GM21717 (cell line): ENCODE data around the gene ANO5.

Experiments used
- ATAC-seq: cut with Tn5 transposase; IDR thresholded peaks from one replicate; pipeline ENCODE4 v1.9.1; 2021; ENCODE audit warnings: mild to moderate bottlenecking, moderate library complexity; ENCODE audit not compliant: unreplicated experiment

The ANO5 gene

GRCh38 chr11:22192642-22193347, at the start of gene ANO5:
TSS of gene ANO5 (plus strand) at chr11:22193085. CDS start at chr11:22193493, 408 bp downstream.
- ATAC-seq = peak; percentile 49

DNA sequence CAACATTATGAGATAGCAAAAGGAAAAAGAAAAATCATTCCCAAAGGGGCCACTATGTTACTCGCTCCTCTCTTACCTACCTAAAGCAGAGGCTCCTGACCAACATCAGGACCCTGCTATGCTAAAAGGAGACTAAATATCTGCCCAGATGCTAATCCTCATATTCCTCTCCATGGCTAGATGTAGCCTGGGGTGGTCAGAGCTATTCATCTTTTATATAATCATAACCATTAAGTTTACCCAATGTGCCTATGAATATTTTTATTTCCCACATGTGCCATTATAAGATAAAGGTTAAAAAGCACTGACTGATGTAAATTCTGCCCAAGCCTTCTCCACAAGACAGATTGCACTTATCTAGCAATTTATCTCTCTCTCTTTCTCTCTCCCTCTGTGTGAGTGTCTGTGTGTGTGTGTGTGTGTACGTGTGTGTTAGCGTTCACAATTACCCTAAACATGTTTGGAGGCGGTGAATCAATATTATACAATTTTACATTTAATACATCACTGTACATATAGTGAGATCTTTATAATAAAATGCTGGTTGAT, 41.2 kb upstream of the ANO5 start:
- ATAC-seq = no peak

- no peak for ATAC-seq
Observed at GRCh38 chr11:22157531-22157930, 35.4 kb upstream of the ANO5 start.

DNA sequence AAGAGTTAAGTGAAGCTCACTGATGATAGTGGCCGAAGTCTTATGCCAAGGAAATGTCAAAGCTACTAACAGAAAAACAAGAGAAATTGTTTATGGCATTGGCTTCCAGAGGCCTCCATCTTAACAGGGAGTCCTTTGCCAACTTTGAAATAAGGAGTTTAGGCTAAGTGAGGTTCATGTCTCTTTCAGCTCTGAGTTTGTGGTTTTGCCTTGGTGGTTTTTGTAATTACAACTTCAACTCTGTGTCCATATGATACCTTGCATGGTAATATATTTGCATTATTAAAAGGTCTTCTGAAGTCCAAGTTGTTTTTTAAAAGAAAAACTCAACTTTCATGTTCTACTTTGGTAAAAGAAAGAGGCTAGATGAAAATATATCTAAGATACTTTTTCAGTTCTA, 31.4 kb upstream of the ANO5 start:
- no peak for ATAC-seq

GRCh38 chr11:22162756-22163155, 30.1 kb upstream of the ANO5 start:
- ATAC-seq = peak; percentile 6

GRCh38 chr11:22163394-22163797, 29.5 kb upstream of the ANO5 start:
- peak; percentile 88 for ATAC-seq

DNA sequence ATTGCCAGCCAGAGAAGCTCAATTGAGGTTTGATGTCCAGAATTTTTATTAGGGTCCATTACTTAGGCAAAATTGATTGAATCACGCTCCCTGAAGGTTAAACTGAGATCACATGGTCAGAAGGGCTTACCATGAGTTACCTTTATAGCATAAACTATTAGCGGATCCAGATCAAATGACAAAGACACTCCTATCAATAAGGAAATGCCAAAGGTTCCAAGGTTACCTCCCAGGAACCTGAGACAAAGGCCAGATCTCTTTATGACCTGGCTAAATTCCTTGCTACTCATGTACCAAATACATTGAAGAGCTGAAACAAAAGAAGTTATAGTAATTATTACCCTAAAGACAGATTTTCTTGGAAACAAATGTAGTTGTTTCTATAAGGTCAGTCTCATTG, 27.8 kb upstream of the ANO5 start:
- no peak for ATAC-seq

DNA sequence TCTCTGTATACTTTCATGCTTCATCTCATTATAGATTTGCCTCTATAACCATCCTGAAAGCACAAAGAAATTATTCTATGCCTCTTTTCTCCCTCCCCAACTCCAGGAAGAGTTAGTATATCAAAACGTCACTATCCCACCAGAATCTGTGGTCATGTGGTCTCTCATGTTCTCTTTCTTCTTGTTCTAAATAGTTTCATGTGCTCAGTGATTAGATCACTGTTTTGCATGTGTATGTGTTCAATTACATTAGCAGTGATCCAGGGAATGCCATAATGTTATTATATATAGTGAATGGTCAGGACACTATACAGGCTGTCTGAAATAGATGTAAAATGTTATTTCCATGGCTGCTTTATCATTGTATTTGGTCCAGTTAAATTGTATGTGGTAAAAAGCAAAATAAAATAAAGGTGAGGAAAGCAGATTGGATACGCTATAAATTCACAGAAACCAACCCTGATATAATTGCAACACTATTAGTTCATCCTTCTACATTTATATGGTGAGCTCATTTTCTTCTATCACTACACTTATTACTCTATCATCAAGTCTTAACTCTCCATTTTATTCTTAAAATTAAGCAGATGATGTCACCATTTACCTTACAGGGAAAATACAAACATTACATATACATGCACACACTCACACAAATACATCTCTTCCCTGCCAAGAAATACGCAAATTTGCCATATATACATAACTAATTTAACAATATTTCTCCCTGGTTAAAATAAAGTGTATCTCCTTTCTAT, 26.9 kb upstream of the ANO5 start:
- no peak for ATAC-seq

GRCh38 chr11:22169833-22170232, 23.1 kb upstream of the ANO5 start:
- no peak for ATAC-seq

- no peak for ATAC-seq
Observed at GRCh38 chr11:22173532-22173931, 19.4 kb upstream of the ANO5 start.

- ATAC-seq = no peak
Observed at GRCh38 chr11:22177186-22177585, 15.7 kb upstream of the ANO5 start.

GRCh38 chr11:22179626-22180025, 13.3 kb upstream of the ANO5 start:
- no peak for ATAC-seq

DNA sequence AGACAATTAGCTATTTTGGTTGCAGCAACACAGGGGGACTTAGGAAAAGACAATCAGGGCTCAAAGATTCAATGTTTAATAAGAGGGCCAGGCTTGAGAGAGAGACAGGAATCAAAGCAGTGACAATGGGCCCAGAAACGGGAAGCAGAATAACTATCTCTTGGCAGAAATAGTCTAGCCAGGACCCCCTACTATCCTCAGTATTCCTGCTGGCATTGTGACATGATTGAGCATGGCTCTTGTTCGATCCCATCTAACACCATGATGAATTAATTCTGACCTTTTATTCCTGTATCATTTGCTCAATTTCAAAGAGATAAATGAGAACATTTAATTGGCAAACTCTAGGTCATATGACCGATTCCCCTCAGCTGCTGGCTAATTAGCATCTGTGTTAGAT, 12.8 kb upstream of the ANO5 start:
- ATAC-seq = no peak

DNA sequence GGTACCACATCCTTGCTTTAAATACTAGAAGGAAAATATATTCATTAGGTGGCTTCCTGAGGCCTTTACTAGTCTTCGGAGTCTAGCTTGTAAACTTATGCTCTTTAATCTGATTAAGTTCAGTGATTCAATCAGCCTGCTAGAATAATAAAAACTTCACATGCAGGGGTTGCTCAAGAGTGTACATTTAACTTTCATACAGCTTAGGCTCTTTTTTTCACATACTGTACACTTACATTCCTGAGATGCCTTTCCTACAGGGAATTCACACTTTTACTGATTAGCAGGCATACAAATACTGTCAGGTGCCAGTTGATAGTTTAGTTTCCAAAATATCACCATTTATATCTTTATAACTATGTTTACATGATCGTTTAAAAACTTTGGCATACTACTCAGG, 3.2 kb upstream of the ANO5 start:
- ATAC-seq = no peak

- ATAC-seq = peak; percentile 40
Observed at GRCh38 chr11:22190827-22191463, 1.9 kb upstream of the ANO5 start.

- peak; percentile 10 for ATAC-seq
Observed at GRCh38 chr11:22192289-22192641, 620 bp upstream of the ANO5 start.

- peak; percentile 34 for ATAC-seq
Observed at GRCh38 chr11:22193348-22194051, 615 bp downstream of the ANO5 start.

- ATAC-seq = no peak
Observed at GRCh38 chr11:22194306-22194705, 1.4 kb downstream of the ANO5 start.

DNA sequence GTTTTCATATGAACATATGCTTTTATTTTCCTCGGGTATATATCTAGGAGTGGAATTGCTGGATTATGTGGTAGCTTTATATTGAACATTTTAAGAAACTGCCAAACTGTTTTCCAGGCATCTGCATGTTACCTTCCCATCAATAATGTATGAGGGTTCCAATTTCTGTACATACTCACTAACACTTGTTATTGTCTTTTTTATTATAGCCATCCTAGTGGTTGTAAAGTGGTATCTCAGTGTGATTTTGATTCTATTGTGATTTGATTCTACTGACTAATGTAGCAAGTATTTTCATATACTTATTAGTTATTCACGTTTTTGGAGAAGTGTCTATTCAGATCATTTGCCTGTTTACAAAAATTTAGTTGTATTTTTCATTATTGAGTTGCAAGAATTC, 2.0 kb downstream of the ANO5 start:
- no peak for ATAC-seq

DNA sequence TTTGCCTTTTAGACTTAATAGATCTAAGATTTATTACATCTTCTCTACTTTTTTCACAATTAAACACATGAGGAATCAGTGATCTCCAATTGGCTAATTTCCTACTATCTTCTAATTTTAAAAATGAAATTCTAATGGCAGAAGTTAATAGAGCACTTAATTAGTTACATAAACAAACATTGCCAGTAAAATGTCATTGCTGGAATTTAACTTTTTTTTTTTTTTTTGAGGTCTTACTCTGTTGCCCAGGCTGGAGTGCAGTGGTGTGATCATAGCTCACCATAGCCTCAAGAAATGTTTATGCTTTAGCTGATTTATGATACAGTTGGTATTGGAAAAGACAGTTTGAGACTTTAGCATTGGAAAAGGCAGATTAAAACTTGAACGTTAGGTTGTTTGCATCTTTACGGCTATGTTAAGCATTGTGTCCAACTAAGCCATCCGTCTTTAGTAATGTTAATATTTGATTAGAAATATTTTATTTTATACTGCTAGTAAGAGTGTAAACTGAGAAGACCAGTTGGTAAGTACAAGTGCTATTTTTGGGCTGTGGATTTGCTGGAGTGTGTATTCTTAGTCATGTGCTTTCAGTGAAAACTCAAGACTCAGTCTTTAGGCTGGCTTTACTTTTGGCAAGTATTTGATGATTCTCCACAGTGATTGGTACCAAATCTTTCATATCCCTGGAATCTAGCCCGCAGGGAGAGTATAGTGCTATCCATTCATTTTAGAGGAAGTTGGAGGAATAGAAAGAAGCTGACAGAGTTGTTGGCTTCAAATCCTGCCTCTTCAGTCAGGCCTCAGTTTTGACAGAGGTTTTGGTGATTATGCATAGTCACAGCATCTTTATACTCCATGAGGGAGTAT, 4.5 kb downstream of the ANO5 start:
- ATAC-seq = no peak
